HEK293 (cell line): Measurements from ENCODE around the gene DENND4B.

Source experiments
- GLI2 ChIP-seq: fragments of 450-650 bp; formaldehyde crosslinking; IDR thresholded peaks from 2 replicates; pipeline ENCODE4; 2017; ENCODE audit warnings: missing biosample characterization, missing genetic modification characterization, low read depth, borderline replicate concordance
- KLF10 ChIP-seq: fragments of 450-650 bp; IDR thresholded peaks from 2 replicates; pipeline ENCODE4 v1.5.1; 2018; ENCODE audit warnings: missing biosample characterization, mild to moderate bottlenecking, missing genetic modification characterization
- KLF7 ChIP-seq: fragments of 450-650 bp; formaldehyde crosslinking; IDR thresholded peaks from 2 replicates; pipeline ENCODE4 v1.5.1; 2016; ENCODE audit warnings: missing biosample characterization, missing genetic modification characterization, borderline replicate concordance
- SETDB1 ChIP-seq: IDR thresholded peaks from one replicate; pipeline ENCODE4 v1.6.1; 2017; ENCODE audit warnings: mild to moderate bottlenecking, low read length, moderate library complexity, mixed read lengths; ENCODE audit not compliant: insufficient read length
- ZBTB7A ChIP-seq: fragments of 450-650 bp; formaldehyde crosslinking; IDR thresholded peaks from 2 replicates; pipeline ENCODE4 v1.5.1; 2016; ENCODE audit warnings: low read depth, missing biosample characterization, missing genetic modification characterization
- ZFP69B ChIP-seq: fragments of 450-650 bp; formaldehyde crosslinking; IDR thresholded peaks from 2 replicates; pipeline ENCODE4 v1.5.1; 2016; ENCODE audit warnings: missing biosample characterization, missing genetic modification characterization
- ZIC2 ChIP-seq: fragments of 450-650 bp; formaldehyde crosslinking; IDR thresholded peaks from 2 replicates; pipeline ENCODE4 v1.5.1; 2016; ENCODE audit warnings: missing biosample characterization, missing genetic modification characterization
- ZNF157 ChIP-seq: fragments of 450-650 bp; formaldehyde crosslinking; IDR thresholded peaks from 2 replicates; pipeline ENCODE4 v1.5.1; 2016; ENCODE audit warnings: missing biosample characterization, missing genetic modification characterization
- ZNF274 ChIP-seq, 2 experiments: fragments of 200-500 bp in 1 of 2; fragments of 450-650 bp in 1 of 2; sonication (Bioruptor generic) in 1 of 2; formaldehyde crosslinking in 1 of 2; IDR thresholded peaks; 2 replicates each; pipeline versions ENCODE4 v1.5.1 to v1.6.1; 2014 to 2016; ENCODE audit warnings: borderline replicate concordance in 1 of 2, inconsistent platforms in 1 of 2, low read length in 1 of 2, missing biosample characterization in 1 of 2, missing genetic modification characterization in 1 of 2
- ZNF473 ChIP-seq: fragments of 450-650 bp; formaldehyde crosslinking; IDR thresholded peaks from 2 replicates; pipeline ENCODE4 v1.5.1; 2017; ENCODE audit warnings: missing biosample characterization, missing genetic modification characterization
- ZNF549 ChIP-seq: fragments of 450-650 bp; IDR thresholded peaks from 2 replicates; pipeline ENCODE4 v1.5.1; 2018; ENCODE audit warnings: missing biosample characterization, missing genetic modification characterization, mild to moderate bottlenecking, inconsistent platforms, moderate library complexity
- ZNF626 ChIP-seq: fragments of 450-650 bp; sonication (Bioruptor Pico); formaldehyde crosslinking; IDR thresholded peaks from 2 replicates; pipeline ENCODE4 v1.5.1; 2018; ENCODE audit warnings: missing biosample characterization, missing genetic modification characterization, inconsistent platforms
- ZNF747 ChIP-seq: fragments of 450-650 bp; formaldehyde crosslinking; IDR thresholded peaks from 2 replicates; pipeline ENCODE4 v1.5.1; 2016; ENCODE audit warnings: missing biosample characterization, missing genetic modification characterization
- ZNF837 ChIP-seq: fragments of 450-650 bp; formaldehyde crosslinking; IDR thresholded peaks from 2 replicates; pipeline ENCODE4 v1.5.1; 2016; ENCODE audit warnings: missing biosample characterization, missing genetic modification characterization
- TF ChIP-seq, protein P1 (sequence below): fragments of 450-650 bp; formaldehyde crosslinking; IDR thresholded peaks from 2 replicates; pipeline ENCODE4 v1.5.1; 2016; ENCODE audit warnings: missing biosample characterization, missing genetic modification characterization
- TF ChIP-seq, protein P2 (sequence below): fragments of 450-650 bp; formaldehyde crosslinking; IDR thresholded peaks from 2 replicates; pipeline ENCODE4 v1.5.0; 2017; ENCODE audit warnings: missing biosample characterization, missing genetic modification characterization, borderline replicate concordance
- TF ChIP-seq, protein P3 (sequence below): fragments of 450-650 bp; formaldehyde crosslinking; IDR thresholded peaks from 2 replicates; pipeline ENCODE4 v1.5.1; 2016; ENCODE audit warnings: missing biosample characterization, missing genetic modification characterization
- TF ChIP-seq, protein P4 (sequence below): fragments of 450-650 bp; formaldehyde crosslinking; IDR thresholded peaks from 2 replicates; pipeline ENCODE4 v1.5.1; 2016; ENCODE audit warnings: missing biosample characterization, missing genetic modification characterization
- TF ChIP-seq, protein P5 (sequence below): fragments of 450-650 bp; formaldehyde crosslinking; IDR thresholded peaks from 2 replicates; pipeline ENCODE4 v1.5.1; 2016; ENCODE audit warnings: missing biosample characterization, missing genetic modification characterization, borderline replicate concordance
- TF ChIP-seq, protein P6 (sequence below): fragments of 450-650 bp; formaldehyde crosslinking; IDR thresholded peaks from 2 replicates; pipeline ENCODE4 v1.5.1; 2016; ENCODE audit warnings: missing biosample characterization, missing genetic modification characterization
- TF ChIP-seq, protein P7 (sequence below): fragments of 450-650 bp; formaldehyde crosslinking; IDR thresholded peaks from 2 replicates; pipeline ENCODE4 v1.5.1; 2016; ENCODE audit warnings: missing biosample characterization, missing genetic modification characterization
- TF ChIP-seq, protein P8 (sequence below): fragments of 450-650 bp; formaldehyde crosslinking; IDR thresholded peaks from 2 replicates; pipeline ENCODE4 v1.5.1; 2016; ENCODE audit warnings: missing biosample characterization, missing genetic modification characterization

DENND4B gene

DNA sequence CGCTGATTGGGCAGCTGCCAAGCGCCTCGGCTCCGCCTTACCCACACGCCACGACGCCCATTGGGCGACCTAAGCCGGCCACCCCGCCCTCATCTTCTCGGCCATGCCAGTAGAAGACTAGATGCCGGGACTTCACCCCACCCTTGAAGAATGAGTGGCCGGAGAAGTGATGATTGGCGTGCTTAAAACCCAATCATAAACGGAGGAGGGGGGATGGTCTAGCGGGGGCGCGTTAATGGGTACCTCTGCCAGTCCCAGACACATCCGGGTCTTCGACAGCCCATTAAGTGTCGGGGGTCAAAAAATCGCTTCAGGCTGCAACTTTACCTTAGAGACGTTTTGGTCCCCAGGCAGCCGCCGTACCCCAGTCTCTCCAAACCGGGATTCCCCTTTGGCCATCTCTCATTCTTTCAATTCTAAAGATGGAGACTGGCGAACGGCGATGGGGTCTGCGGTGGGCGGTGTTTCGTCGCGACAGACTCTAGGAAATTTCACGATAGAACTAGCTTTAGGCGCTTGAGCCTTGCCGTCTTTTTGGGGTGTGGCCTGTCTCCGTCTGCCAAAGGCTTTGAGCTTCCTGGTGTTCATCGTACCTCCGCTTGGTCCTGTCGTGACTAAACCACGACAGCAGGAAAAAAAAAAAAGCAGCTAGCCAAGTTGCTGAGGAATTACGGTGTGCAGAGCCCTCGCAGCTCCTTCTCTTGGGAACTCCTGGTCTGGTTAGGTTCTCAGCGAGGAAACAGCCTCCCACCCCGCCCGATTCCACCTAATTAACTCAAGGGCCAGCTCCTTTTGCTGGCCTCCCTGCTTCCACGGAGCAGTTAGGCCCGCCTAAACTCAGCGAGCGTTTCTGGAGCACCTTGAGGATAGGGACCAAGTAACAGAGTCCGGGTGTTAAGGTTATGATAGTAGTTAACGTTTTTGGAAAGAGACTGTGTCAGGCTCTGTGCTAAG lies 23.3 kb downstream of the DENND4B start, which contains the start of gene GATAD2B (continued):
- TF ChIP-seq, protein P1, sequence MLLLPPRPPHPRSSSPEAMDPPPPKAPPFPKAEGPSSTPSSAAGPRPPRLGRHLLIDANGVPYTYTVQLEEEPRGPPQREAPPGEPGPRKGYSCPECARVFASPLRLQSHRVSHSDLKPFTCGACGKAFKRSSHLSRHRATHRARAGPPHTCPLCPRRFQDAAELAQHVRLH (tag by site-specific recombination) = peak; percentile 79
- TF ChIP-seq SETDB1 (no peak), ZNF626 (tag by site-specific recombination) (no peak), ZIC2 (tag by site-specific recombination) (no peak), ZFP69B (peak; percentile 47; the same call in 1 of the 2 replicates), ZNF549 (tag by site-specific recombination) (no peak), ZNF747 (no peak), ZBTB7A (tag by site-specific recombination) (peak; percentile 57; the same call in 1 of the 2 replicates), KLF7 (tag by site-specific recombination) (peak; percentile 87), ZNF157 (no peak), ZNF473 (tag by site-specific recombination) (no peak), KLF10 (tag by site-specific recombination) (peak; percentile 78), GLI2 (no peak), ZNF274 (IDR thresholded peaks at IDR 0.05; ENCODE audit: low read length) (no peak), ZNF274 (tag by site-specific recombination; IDR thresholded peaks at IDR 0.05; ENCODE audit: borderline replicate concordance) (no peak), ZNF837 (no peak)
- TF ChIP-seq, protein P2, sequence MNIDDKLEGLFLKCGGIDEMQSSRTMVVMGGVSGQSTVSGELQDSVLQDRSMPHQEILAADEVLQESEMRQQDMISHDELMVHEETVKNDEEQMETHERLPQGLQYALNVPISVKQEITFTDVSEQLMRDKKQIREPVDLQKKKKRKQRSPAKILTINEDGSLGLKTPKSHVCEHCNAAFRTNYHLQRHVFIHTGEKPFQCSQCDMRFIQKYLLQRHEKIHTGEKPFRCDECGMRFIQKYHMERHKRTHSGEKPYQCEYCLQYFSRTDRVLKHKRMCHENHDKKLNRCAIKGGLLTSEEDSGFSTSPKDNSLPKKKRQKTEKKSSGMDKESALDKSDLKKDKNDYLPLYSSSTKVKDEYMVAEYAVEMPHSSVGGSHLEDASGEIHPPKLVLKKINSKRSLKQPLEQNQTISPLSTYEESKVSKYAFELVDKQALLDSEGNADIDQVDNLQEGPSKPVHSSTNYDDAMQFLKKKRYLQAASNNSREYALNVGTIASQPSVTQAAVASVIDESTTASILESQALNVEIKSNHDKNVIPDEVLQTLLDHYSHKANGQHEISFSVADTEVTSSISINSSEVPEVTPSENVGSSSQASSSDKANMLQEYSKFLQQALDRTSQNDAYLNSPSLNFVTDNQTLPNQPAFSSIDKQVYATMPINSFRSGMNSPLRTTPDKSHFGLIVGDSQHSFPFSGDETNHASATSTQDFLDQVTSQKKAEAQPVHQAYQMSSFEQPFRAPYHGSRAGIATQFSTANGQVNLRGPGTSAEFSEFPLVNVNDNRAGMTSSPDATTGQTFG = no peak
- TF ChIP-seq, protein P3, sequence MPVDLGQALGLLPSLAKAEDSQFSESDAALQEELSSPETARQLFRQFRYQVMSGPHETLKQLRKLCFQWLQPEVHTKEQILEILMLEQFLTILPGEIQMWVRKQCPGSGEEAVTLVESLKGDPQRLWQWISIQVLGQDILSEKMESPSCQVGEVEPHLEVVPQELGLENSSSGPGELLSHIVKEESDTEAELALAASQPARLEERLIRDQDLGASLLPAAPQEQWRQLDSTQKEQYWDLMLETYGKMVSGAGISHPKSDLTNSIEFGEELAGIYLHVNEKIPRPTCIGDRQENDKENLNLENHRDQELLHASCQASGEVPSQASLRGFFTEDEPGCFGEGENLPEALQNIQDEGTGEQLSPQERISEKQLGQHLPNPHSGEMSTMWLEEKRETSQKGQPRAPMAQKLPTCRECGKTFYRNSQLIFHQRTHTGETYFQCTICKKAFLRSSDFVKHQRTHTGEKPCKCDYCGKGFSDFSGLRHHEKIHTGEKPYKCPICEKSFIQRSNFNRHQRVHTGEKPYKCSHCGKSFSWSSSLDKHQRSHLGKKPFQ (tag by site-specific recombination) = 0 out of 2 replicates have a peak, but pooled peaks have one; percentile 13
- TF ChIP-seq, protein P4, sequence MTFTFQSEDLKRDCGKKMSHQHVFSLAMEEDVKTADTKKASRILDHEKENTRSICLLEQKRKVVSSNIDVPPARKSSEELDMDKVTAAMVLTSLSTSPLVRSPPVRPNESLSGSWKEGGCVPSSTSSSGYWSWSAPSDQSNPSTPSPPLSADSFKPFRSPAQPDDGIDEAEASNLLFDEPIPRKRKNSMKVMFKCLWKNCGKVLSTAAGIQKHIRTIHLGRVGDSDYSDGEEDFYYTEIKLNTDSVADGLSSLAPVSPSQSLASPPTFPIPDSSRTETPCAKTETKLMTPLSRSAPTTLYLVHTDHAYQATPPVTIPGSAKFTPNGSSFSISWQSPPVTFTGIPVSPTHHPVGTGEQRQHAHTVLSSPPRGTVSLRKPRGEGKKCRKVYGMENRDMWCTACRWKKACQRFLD = no peak
- TF ChIP-seq, protein P5, sequence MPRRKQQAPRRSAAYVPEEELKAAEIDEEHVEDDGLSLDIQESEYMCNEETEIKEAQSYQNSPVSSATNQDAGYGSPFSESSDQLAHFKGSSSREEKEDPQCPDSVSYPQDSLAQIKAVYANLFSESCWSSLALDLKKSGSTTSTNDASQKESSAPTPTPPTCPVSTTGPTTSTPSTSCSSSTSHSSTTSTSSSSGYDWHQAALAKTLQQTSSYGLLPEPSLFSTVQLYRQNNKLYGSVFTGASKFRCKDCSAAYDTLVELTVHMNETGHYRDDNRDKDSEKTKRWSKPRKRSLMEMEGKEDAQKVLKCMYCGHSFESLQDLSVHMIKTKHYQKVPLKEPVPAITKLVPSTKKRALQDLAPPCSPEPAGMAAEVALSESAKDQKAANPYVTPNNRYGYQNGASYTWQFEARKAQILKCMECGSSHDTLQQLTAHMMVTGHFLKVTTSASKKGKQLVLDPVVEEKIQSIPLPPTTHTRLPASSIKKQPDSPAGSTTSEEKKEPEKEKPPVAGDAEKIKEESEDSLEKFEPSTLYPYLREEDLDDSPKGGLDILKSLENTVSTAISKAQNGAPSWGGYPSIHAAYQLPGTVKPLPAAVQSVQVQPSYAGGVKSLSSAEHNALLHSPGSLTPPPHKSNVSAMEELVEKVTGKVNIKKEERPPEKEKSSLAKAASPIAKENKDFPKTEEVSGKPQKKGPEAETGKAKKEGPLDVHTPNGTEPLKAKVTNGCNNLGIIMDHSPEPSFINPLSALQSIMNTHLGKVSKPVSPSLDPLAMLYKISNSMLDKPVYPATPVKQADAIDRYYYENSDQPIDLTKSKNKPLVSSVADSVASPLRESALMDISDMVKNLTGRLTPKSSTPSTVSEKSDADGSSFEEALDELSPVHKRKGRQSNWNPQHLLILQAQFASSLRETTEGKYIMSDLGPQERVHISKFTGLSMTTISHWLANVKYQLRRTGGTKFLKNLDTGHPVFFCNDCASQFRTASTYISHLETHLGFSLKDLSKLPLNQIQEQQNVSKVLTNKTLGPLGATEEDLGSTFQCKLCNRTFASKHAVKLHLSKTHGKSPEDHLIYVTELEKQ (tag by site-specific recombination) = no peak
- TF ChIP-seq, protein P6, sequence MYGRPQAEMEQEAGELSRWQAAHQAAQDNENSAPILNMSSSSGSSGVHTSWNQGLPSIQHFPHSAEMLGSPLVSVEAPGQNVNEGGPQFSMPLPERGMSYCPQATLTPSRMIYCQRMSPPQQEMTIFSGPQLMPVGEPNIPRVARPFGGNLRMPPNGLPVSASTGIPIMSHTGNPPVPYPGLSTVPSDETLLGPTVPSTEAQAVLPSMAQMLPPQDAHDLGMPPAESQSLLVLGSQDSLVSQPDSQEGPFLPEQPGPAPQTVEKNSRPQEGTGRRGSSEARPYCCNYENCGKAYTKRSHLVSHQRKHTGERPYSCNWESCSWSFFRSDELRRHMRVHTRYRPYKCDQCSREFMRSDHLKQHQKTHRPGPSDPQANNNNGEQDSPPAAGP (tag by site-specific recombination) = peak; percentile 60; the same call in 1 of the 2 replicates
- TF ChIP-seq, protein P7, sequence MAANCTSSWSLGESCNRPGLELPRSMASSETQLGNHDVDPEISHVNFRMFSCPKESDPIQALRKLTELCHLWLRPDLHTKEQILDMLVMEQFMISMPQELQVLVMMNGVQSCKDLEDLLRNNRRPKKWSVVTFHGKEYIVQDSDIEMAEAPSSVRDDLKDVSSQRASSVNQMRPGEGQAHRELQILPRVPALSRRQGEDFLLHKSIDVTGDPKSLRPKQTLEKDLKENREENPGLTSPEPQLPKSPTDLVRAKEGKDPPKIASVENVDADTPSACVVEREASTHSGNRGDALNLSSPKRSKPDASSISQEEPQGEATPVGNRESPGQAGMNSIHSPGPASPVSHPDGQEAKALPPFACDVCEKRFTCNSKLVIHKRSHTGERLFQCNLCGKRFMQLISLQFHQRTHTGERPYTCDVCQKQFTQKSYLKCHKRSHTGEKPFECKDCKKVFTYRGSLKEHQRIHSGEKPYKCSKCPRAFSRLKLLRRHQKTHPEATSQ (tag by site-specific recombination) = 0 out of 2 replicates have a peak, but pooled peaks have one; percentile 79
- TF ChIP-seq, protein P8, sequence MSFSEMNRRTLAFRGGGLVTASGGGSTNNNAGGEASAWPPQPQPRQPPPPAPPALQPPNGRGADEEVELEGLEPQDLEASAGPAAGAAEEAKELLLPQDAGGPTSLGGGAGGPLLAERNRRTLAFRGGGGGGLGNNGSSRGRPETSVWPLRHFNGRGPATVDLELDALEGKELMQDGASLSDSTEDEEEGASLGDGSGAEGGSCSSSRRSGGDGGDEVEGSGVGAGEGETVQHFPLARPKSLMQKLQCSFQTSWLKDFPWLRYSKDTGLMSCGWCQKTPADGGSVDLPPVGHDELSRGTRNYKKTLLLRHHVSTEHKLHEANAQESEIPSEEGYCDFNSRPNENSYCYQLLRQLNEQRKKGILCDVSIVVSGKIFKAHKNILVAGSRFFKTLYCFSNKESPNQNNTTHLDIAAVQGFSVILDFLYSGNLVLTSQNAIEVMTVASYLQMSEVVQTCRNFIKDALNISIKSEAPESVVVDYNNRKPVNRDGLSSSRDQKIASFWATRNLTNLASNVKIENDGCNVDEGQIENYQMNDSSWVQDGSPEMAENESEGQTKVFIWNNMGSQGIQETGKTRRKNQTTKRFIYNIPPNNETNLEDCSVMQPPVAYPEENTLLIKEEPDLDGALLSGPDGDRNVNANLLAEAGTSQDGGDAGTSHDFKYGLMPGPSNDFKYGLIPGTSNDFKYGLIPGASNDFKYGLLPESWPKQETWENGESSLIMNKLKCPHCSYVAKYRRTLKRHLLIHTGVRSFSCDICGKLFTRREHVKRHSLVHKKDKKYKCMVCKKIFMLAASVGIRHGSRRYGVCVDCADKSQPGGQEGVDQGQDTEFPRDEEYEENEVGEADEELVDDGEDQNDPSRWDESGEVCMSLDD = peak; percentile 98
